GM12864 (cell line): ENCODE data around the gene APP.

Source experiments
- DNase-seq: peaks from one replicate; pipeline ENCODE4 v3.0.0-alpha.2; 2011; ENCODE audit warnings: low read depth
- H3K4me3 ChIP-seq: 2 replicates; pipeline ENCODE4 v1.5.1; 2011; ENCODE audit warnings: mild to moderate bottlenecking, low read depth, low read length, control low read depth
- TF ChIP-seq, protein P1 (sequence below): IDR thresholded peaks from 2 replicates; pipeline ENCODE4 v1.5.1; 2011; ENCODE audit warnings: low read depth, mild to moderate bottlenecking, moderate library complexity, low read length, control low read depth, inconsistent platforms; ENCODE audit errors: missing control alignments

The APP gene

DNA sequence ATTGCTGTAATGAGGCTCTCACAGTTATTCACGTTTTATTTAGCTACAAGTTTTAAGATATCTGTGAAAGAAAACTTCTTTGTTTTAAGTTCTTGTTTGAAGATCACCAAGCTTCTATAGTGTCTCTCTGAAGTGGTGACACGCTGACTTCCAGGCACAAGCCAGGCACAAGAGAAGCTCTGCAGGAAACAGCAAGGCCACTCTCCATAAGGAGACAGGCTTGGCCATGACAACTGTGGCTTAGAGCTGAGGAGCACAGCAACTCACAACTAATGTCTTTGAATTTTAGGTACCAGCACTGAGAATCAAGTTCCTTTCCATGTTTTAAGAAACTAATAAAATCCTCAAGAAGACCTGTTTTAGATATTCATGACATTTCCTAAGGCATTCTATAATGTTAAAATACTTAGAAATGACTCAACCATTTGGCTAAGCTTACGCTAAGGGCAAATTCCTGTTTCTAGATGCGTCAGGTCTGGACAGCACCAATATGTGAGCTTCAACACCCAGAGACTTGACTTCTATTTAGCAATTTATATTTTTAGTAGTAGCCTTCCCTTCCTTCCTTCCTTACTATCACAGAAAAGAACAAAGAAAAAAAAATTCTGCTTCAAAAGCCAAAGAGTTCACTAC lies 40.2 kb downstream of the APP start:
- no peak overlapping the region for H3K4me3 ChIP-seq
- DNase-seq, result no peak
- TF ChIP-seq, protein P1, sequence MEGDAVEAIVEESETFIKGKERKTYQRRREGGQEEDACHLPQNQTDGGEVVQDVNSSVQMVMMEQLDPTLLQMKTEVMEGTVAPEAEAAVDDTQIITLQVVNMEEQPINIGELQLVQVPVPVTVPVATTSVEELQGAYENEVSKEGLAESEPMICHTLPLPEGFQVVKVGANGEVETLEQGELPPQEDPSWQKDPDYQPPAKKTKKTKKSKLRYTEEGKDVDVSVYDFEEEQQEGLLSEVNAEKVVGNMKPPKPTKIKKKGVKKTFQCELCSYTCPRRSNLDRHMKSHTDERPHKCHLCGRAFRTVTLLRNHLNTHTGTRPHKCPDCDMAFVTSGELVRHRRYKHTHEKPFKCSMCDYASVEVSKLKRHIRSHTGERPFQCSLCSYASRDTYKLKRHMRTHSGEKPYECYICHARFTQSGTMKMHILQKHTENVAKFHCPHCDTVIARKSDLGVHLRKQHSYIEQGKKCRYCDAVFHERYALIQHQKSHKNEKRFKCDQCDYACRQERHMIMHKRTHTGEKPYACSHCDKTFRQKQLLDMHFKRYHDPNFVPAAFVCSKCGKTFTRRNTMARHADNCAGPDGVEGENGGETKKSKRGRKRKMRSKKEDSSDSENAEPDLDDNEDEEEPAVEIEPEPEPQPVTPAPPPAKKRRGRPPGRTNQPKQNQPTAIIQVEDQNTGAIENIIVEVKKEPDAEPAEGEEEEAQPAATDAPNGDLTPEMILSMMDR, result no peak

DNA sequence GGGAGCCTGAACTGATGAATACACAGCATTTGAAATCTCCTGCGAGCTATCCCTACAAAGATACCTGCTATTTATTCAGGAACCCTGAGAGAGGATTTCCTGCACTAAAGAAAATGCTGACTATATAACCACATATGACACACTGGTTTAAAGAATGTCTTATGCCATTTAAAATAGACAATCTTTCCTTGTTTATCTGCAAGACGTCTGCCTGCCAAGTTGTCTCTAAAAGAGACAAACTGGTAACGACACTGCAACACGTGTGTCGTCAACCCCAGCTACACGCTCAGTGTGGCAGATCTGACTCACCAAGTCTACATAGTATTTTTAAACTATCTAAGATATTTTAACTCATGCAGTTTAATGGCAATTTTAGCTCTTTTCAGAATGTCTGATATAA lies 42.7 kb downstream of the APP start:
- H3K4me3 ChIP-seq, result no peak overlapping the region
- no peak for DNase-seq
- TF ChIP-seq, protein P1, result no peak

DNA sequence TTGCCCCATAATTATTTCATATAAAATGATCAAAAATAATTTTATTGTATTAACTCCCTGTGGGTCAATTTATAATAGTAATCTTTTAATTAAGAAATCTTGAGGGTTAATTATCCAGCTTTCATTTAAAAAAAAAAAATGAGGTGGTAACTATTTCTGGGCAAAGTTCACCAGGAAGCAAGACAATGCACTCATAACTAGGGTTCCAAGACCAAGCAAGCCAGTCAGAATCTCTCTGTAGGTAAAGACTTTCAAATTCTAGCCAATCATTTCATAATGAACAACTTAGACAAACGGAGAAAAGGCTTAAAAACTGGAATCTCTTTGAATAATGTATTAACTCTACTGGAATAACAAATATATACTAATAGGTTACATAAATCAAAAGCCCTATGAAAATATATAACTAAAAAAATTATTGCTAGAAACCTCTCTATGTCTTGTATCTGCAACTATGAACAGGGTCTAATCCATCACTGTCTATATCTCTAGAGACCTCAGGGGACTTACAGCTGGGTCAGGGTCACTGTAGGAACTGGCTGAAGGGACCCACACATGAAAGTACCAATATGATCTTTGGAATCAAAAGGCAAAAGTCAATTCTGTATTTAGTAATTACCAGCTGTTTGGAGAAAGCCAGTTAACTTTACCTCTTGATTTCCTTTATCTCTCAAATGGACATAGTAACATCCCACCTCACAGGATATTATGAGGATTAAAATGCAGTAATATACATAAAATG lies 43.3 kb downstream of the APP start:
- no peak overlapping the region for H3K4me3 ChIP-seq
- TF ChIP-seq, protein P1, result no peak
- no peak for DNase-seq

DNA sequence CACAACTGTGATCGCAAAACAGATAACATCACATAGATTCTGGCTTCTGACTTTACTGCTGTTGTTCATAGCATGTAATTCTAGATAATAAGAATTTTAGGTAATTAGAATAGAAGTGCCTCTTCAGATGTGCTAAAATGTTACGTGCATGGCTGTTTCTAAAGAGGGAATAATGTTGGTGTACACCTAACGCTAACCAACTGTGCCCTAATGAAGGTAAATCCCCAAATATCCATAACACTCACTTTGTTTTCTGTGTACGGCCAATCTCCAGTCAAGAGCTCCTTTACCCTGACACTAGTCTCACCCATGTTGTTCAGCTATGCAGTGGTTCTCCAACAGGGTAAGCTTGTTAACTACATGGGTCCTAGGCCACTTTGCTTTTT lies 44.4 kb downstream of the APP start:
- no peak overlapping the region for H3K4me3 ChIP-seq
- no peak for DNase-seq
- TF ChIP-seq, protein P1, result no peak

DNA sequence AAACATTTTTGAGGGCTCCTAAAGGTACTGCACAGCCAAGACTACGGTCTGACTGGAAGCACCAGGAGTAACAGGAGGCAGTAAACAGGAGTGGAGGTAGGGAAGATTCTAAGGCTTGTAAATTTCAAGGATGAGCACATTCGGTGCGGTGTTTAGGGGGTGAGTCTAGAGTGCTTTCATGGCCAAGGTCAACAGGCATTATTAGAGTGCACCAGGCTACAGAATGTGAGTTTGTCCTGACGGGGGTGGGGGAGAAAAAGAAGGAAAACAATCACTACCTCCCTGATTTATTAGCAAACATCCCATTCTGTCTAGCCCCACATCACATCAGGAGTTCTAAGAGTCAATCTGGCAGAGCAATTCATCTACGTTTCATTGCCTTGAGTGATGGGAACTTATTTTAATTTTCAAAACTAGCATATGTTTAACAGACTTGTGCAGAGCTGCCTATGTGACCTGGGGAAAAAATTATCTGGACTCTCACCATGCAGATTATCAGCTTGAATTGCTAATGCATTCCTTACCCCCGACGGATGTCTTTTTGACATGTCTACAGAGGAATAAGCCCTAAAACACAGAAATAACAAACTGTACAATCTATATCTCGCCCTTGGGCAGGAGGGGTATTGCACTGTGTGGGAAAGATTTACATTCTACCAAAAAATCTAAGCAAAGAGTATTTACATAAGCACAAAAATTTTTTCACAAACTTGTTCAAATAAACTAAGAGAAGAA lies 45.0 kb downstream of the APP start:
- no peak overlapping the region for H3K4me3 ChIP-seq
- DNase-seq, result no peak
- TF ChIP-seq, protein P1, result no peak

DNA sequence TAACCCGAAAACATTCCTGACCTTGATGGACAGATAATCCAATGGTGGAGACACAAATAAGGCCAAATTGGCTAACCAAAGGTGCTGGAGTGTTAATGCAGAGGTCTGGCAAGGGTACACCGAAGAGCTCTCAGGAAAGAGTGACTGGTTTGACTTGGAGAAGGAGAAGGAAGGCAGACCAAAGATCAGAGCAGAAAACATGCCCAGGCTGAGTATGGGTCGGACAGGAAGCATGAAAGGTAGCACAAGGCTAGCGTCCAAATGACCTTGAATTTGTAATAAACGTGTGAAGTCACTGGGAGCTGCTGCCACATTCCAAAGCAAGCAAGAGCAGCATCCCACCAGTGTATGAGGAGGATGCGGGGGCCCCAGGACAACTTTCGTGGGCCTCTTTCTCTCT lies 45.7 kb downstream of the APP start:
- no peak overlapping the region for H3K4me3 ChIP-seq
- no peak for DNase-seq
- TF ChIP-seq, protein P1, result no peak

DNA sequence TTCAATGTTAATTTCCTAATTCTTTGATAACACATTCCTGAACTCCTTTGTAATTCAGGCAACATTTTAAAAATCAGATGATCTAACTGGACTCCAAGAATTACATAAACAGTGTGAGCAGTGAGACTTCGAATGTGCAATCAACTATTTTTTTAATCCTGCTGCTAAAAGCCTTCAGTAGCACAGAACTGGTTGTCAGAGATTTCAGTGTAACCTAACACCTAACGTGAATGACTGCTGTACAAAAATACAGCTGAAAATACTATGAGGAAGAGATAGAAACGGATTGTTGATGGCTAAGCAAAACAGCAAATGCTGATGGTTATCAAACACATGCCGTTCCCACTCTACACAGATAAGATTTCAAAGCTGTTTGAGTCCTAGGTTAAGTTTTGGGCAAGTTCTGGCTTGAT lies 46.1 kb downstream of the APP start:
- DNase-seq, result no peak
- no peak overlapping the region for H3K4me3 ChIP-seq
- TF ChIP-seq, protein P1, result no peak
